Effector memory CD4-positive, alpha-beta T cell (primary cell): ENCODE data around the gene COX7A2L.
"Not testable (repeated sequence)": the region's sequence is repeated elsewhere in the genome, so short reads cannot be mapped to it uniquely, and the experiment has no call there.

Experiments
- DNase-seq, 3 donors: peaks; one replicate each; pipeline ENCODE4 v3.0.0-alpha.2; 2020
- H3K27ac ChIP-seq: 2 replicates; pipeline ENCODE4 v1.7.0; 2013; ENCODE audit warnings: mild to moderate bottlenecking, low read length, moderate library complexity; ENCODE audit not compliant: insufficient read depth, poor library complexity, severe bottlenecking
- H3K27me3 ChIP-seq: replicated peaks from 2 replicates; pipeline ENCODE4 v1.7.0; 2013; ENCODE audit warnings: mild to moderate bottlenecking, low read length; ENCODE audit not compliant: insufficient read depth, control insufficient read depth, poor library complexity, severe bottlenecking
- H3K36me3 ChIP-seq: 2 replicates; pipeline ENCODE4 v1.7.0; 2013; ENCODE audit warnings: mild to moderate bottlenecking, low read length, moderate library complexity; ENCODE audit not compliant: control insufficient read depth, insufficient read depth
- H3K4me1 ChIP-seq: 2 replicates; pipeline ENCODE4 v1.7.0; 2013; ENCODE audit warnings: low read length, mild to moderate bottlenecking; ENCODE audit not compliant: control insufficient read depth, insufficient read depth, poor library complexity, severe bottlenecking
- H3K4me3 ChIP-seq: 2 replicates; pipeline ENCODE4 v1.7.0; 2013; ENCODE audit warnings: low read length, low read depth, mild to moderate bottlenecking; ENCODE audit not compliant: insufficient read depth, poor library complexity, severe bottlenecking
- H3K9me3 ChIP-seq: 2 replicates; pipeline ENCODE4 v1.7.0; 2013; ENCODE audit warnings: mild to moderate bottlenecking, low read length, moderate library complexity; ENCODE audit not compliant: control insufficient read depth
- total RNA-seq, 3 donors: gene quantifications; one replicate each; lab custom pipeline; 2026; lab: John Stamatoyannopoulos, UW

Gene COX7A2L, protein sequence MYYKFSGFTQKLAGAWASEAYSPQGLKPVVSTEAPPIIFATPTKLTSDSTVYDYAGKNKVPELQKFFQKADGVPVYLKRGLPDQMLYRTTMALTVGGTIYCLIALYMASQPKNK
- 37.0 to 59.1 (median 41.8) reads per million in 3 donors for total RNA-seq

DNA sequence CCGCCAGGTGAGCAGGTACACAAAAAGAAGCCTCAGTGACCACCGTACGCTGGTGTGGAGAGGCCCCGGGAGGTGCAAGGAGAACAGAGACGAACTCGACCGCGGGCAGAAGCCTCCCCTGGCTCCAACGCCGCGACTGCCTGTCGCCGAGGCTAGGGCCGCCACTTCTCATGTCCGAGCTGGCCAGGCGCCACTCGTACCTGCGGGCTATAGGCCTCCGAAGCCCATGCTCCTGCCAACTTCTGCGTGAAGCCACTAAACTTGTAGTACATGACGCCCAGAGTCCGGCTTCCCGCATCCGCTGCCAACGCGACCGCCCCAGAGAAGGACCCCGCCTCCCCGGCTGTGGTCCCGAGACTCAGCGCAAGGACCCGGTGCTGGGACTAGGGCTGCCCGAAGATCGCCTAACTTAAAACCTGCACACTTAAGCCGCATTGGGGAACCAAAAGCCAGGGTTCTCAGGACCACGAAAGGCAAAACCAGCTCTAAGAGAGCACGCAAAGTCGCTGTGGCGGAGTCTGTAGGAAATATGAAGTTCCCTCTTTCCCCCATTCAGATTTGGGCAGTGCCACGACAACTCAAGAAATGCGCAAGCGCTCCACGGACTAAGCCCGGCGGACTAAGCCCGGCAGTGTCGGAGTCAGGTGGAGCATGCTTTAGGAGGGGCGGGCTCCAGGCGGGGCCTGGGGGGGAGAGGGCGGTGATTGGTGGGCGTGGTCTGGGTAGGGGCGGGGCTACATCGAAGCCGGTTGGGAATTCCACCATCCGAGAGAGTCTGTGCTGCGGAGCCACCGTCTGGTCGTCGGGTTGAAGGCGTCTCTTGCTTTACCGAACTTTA, at the start of gene COX7A2L:
TSS of gene COX7A2L (minus strand) at position 328 of the 838 bp plus-strand sequence. CDS start at position 272, 56 bp downstream.
- Histone ChIP-seq H3K36me3 (no peaks in the 10 kb centered on the region), H3K4me3 (peak within 1 kb of the TSS; percentile 77), H3K4me1 (peaks cover 9% of the 10 kb centered on the region), H3K9me3 (no peaks in the 10 kb centered on the region), H3K27ac (peak within 1 kb of the TSS; percentile 89), H3K27me3 (no peaks in the 10 kb centered on the region)
- DNase-seq, result peak; percentile 94 to 96 (median 96)

GRCh38 chr2:42408009-42408408, 47.0 kb upstream of the COX7A2L start:
- no peaks in the 10 kb centered on the region for H3K4me1 ChIP-seq
- no peak for DNase-seq
- H3K4me3 ChIP-seq, result no peak overlapping the region
- H3K27ac ChIP-seq, result no peak overlapping the region
- no peaks in the 10 kb centered on the region for H3K9me3 ChIP-seq
- H3K27me3 ChIP-seq, result no peaks in the 10 kb centered on the region
- H3K36me3 ChIP-seq, result no peaks in the 10 kb centered on the region

DNA sequence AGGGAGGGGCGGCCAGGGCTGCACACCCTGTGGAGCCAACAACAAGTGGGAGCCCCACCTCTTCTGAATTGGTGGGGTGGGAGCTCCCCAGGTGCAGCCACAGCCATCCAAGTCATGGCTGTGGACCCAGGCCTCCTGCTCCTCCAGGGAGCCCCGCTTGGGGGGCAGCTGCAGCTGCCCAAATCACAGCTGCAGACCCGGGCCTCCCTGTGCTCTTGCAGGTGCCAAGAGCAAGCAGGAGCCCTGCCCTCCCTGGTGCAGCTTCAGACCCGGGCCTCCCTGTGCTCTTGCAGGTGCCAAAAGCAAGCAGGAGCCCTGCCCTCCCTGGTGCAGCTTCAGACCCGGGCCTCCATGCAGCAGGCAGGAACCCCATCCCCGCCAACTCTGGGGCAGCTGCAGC, 46.5 kb upstream of the COX7A2L start:
- no peak for DNase-seq
- no peaks in the 10 kb centered on the region for H3K27me3 ChIP-seq
- no peaks in the 10 kb centered on the region for H3K36me3 ChIP-seq
- H3K27ac ChIP-seq, result no peak overlapping the region
- no peaks in the 10 kb centered on the region for H3K9me3 ChIP-seq
- no peak overlapping the region for H3K4me3 ChIP-seq
- H3K4me1 ChIP-seq, result no peaks in the 10 kb centered on the region

DNA sequence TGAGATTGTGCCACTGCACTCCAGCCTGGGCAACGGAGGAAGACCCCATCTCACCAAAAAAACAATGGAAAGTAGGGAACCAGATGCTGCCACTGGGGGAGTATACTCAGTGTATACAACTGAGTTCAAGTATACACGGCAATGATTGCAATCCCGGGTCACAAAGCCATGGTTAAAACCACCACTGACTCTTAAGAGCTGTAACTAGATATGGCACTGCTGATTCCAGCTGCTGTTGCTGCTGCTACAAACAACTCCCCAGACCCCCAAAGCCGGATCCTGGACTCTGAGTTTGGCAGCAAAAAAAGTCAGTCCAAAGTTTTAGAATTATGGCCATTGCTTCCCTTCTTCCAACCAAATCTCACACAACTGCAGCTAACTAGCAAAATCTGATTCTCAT, 43.7 kb upstream of the COX7A2L start:
- Histone ChIP-seq H3K36me3 (no peaks in the 10 kb centered on the region), H3K4me3 (no peak overlapping the region), H3K27me3 (no peaks in the 10 kb centered on the region), H3K9me3 (no peaks in the 10 kb centered on the region), H3K4me1 (no peaks in the 10 kb centered on the region), H3K27ac (no peak overlapping the region)
- no peak for DNase-seq

DNA sequence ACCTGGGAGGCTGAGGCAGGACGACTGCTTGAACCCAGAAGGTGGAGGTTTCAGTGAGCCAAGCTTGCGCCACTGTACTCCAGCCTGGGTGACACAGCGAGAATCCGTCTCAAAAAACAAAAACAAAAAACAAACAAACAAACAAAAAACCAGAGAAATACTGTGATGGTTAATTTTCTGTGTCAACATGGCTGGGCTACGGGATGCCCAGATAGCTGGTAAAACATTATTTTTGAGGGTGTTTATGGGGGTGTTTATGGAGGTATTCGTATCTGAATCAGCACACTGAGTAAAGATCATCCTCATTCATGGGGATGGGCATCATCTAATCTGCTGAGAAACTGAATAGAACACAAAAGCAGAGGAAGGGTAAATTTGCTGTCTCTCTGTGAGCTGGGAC, 40.8 kb upstream of the COX7A2L start:
- no peak for DNase-seq
- no peaks in the 10 kb centered on the region for H3K4me1 ChIP-seq
- no peaks in the 10 kb centered on the region for H3K9me3 ChIP-seq
- H3K36me3 ChIP-seq, result no peaks in the 10 kb centered on the region
- H3K27me3 ChIP-seq, result no peaks in the 10 kb centered on the region
- no peak overlapping the region for H3K27ac ChIP-seq
- H3K4me3 ChIP-seq, result no peak overlapping the region

DNA sequence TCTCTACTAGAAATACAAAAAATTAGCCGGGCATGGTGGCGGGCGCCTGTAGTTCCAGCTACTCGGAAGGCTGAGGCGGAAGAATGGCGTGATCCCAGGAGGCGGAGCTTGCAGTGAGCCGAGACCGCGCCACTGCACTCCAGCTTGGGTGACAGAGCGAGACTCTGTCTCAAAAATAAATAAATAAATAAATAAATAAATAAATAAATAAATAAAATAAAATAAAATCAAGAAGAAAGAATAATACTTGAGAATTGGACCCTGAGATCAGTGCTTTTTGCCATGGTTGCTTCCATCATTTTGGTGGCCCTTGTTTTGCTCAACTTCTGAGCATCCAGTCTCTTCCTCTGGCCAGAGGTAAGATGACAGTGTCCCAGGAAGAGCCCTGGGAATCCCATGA, 37.0 kb upstream of the COX7A2L start:
- H3K27me3 ChIP-seq, H3K9me3 ChIP-seq: not testable (repeated sequence)

DNA sequence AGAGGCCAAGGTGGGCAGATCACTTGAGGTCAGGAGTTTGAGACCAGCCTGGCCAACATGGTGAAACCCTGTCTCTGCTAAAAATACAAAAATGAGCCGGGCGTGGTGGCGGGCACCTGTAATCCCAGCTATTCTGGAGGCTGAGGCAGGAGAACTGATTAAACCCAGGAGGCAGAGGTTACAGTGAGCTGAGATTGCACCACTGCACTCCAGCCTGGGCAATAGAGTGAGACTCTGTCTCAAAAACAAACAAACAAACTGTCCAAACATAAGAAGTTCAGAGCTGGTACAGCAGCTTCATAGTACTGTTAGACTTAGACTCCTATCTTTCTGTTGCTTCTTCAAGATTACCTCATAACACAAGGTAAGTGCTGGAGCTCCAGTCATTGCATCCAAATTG, 32.3 kb upstream of the COX7A2L start:
- not testable (repeated sequence) for H3K4me1 ChIP-seq, H3K36me3 ChIP-seq, DNase-seq, H3K9me3 ChIP-seq, H3K4me3 ChIP-seq, H3K27ac ChIP-seq, H3K27me3 ChIP-seq

More for the DNA sequence above, 37.0 kb upstream of the COX7A2L start:
- H3K27ac ChIP-seq, H3K4me1 ChIP-seq, H3K4me3 ChIP-seq, H3K36me3 ChIP-seq, DNase-seq: not testable (repeated sequence)

- H3K4me1 ChIP-seq, result no peaks in the 10 kb centered on the region
- no peak overlapping the region for H3K27ac ChIP-seq
- DNase-seq, result no peak
- H3K27me3 ChIP-seq, result no peaks in the 10 kb centered on the region
- no peak overlapping the region for H3K4me3 ChIP-seq
- no peaks in the 10 kb centered on the region for H3K9me3 ChIP-seq
- H3K36me3 ChIP-seq, result no peaks in the 10 kb centered on the region
Measured at GRCh38 chr2:42392191-42392590, 31.2 kb upstream of the COX7A2L start.

DNA sequence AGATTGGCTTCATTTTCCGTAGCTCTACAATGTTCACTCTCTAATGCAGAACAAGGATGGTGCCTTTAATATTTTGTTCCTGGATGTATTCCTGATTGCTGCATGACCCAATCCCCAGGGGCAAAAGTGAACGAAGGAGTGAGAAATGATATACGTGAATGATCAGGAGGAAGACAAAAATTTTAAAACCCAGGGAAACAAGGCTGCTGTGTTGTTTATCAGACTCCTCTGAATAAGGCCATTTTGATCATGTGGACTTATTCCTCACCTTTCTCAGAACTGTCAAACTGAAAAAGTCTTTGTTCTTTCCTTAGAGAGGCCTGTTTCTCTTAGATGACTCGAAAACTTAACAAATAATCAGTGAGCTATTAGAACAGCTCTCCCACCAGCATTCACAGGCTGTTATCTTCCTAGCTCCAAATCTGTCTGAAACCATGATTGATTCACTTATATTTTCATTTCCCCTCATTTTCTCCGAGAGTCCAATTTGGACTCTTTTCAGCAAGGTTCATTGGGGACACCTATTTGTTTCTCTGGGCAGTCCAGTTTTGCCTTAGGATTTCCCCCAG, 29.5 kb upstream of the COX7A2L start:
- Histone ChIP-seq H3K4me1 (no peaks in the 10 kb centered on the region), H3K36me3 (no peaks in the 10 kb centered on the region), H3K4me3 (no peak overlapping the region), H3K9me3 (no peaks in the 10 kb centered on the region), H3K27ac (no peak overlapping the region), H3K27me3 (no peaks in the 10 kb centered on the region)
- no peak for DNase-seq

DNA sequence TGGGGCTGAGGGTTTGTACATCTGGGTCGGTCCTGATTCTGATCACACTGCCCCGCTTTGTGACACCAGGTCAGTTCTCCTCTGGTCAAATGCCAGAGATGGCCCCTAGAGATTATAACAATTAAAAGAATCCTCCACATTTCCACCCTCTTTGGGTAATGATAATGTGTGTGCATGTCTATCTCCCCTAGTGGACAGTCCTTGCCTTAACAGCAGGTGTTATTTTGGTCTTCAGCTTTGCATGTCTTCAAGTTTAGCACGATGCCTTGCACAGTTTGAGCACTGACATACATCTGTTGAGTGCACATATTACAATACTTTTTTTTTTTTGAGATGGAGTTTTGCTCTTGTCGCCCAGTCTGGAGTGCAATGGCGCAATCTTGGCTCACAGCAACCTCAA, 25.7 kb upstream of the COX7A2L start:
- DNase-seq, result no peak
- Histone ChIP-seq H3K27me3 (no peaks in the 10 kb centered on the region), H3K9me3 (no peaks in the 10 kb centered on the region), H3K4me3 (no peak overlapping the region), H3K27ac (no peak overlapping the region), H3K36me3 (no peaks in the 10 kb centered on the region), H3K4me1 (no peaks in the 10 kb centered on the region)
